ENCODE data around the gene TNFRSF6B.

GRCh38 chr20:63732118-63733095, 36.0 kb downstream of the TNFRSF6B start:
- TF ChIP-seq SP1 (IDR thresholded peaks at IDR 0.05) (no peak), SUZ12 (IDR thresholded peaks at IDR 0.05) (no peak), FOXK2 (IDR thresholded peaks at IDR 0.05) (no peak), ELF4 (IDR thresholded peaks at IDR 0.05) (no peak), ARNT (IDR thresholded peaks at IDR 0.05) (no peak), FOXA1 (IDR thresholded peaks at IDR 0.05) (no peak), BHLHE40 (IDR thresholded peaks at IDR 0.05; ENCODE audit: borderline replicate concordance) (no peak), TARDBP (IDR thresholded peaks at IDR 0.05) (peak; percentile 74), NFRKB (IDR thresholded peaks at IDR 0.05) (no peak), PKNOX1 (IDR thresholded peaks at IDR 0.05) (no peak), CTBP1 (IDR thresholded peaks at IDR 0.05; ENCODE audit: borderline replicate concordance) (no peak), FOXM1 (IDR thresholded peaks at IDR 0.05; ENCODE audit: borderline replicate concordance) (no peak), L3MBTL2 (conservative IDR thresholded peaks at IDR 0.05) (no peak)

Data from HEK293T (cell line).